Effector memory CD4-positive, alpha-beta T cell (primary cell): ENCODE measurements around the gene CREBL2.

Experiments
- DNase-seq, 3 donors: peaks; one replicate each; pipeline ENCODE4 v3.0.0-alpha.2; 2020
- H3K27ac ChIP-seq: 2 replicates; pipeline ENCODE4 v1.7.0; 2013; ENCODE audit warnings: mild to moderate bottlenecking, low read length, moderate library complexity; ENCODE audit not compliant: insufficient read depth, poor library complexity, severe bottlenecking
- H3K27me3 ChIP-seq: replicated peaks from 2 replicates; pipeline ENCODE4 v1.7.0; 2013; ENCODE audit warnings: mild to moderate bottlenecking, low read length; ENCODE audit not compliant: insufficient read depth, control insufficient read depth, poor library complexity, severe bottlenecking
- H3K36me3 ChIP-seq: 2 replicates; pipeline ENCODE4 v1.7.0; 2013; ENCODE audit warnings: mild to moderate bottlenecking, low read length, moderate library complexity; ENCODE audit not compliant: control insufficient read depth, insufficient read depth
- H3K4me1 ChIP-seq: 2 replicates; pipeline ENCODE4 v1.7.0; 2013; ENCODE audit warnings: low read length, mild to moderate bottlenecking; ENCODE audit not compliant: control insufficient read depth, insufficient read depth, poor library complexity, severe bottlenecking
- H3K4me3 ChIP-seq: 2 replicates; pipeline ENCODE4 v1.7.0; 2013; ENCODE audit warnings: low read length, low read depth, mild to moderate bottlenecking; ENCODE audit not compliant: insufficient read depth, poor library complexity, severe bottlenecking
- H3K9me3 ChIP-seq: 2 replicates; pipeline ENCODE4 v1.7.0; 2013; ENCODE audit warnings: mild to moderate bottlenecking, low read length, moderate library complexity; ENCODE audit not compliant: control insufficient read depth

CREBL2 gene

GRCh38 chr12:12684375-12685106, 72.9 kb downstream of the CREBL2 start:
- no peaks in the 10 kb centered on the region for H3K27me3 ChIP-seq
- no peak overlapping the region for H3K4me3 ChIP-seq
- no peaks in the 10 kb centered on the region for H3K4me1 ChIP-seq
- DNase-seq, result no peak
- no peaks in the 10 kb centered on the region for H3K36me3 ChIP-seq
- no peaks in the 10 kb centered on the region for H3K9me3 ChIP-seq
- H3K27ac ChIP-seq, result no peak overlapping the region

- H3K27ac ChIP-seq, result no peak overlapping the region
- no peaks in the 10 kb centered on the region for H3K4me1 ChIP-seq
- H3K27me3 ChIP-seq, result no peaks in the 10 kb centered on the region
- no peak overlapping the region for H3K4me3 ChIP-seq
- H3K36me3 ChIP-seq, result no peaks in the 10 kb centered on the region
- DNase-seq, result no peak
- H3K9me3 ChIP-seq, result no peaks in the 10 kb centered on the region
Observed at GRCh38 chr12:12685305-12685704, 73.6 kb downstream of the CREBL2 start.

- no peak overlapping the region for H3K27ac ChIP-seq
- no peak for DNase-seq
- H3K4me3 ChIP-seq, result no peak overlapping the region
- no peaks in the 10 kb centered on the region for H3K9me3 ChIP-seq
- no peaks in the 10 kb centered on the region for H3K36me3 ChIP-seq
- H3K4me1 ChIP-seq, result no peaks in the 10 kb centered on the region
- H3K27me3 ChIP-seq, result no peaks in the 10 kb centered on the region
Observed at GRCh38 chr12:12686472-12686871, 74.8 kb downstream of the CREBL2 start.

- Histone ChIP-seq H3K27ac (no peak overlapping the region), H3K4me1 (no peaks in the 10 kb centered on the region), H3K27me3 (no peaks in the 10 kb centered on the region), H3K36me3 (no peaks in the 10 kb centered on the region), H3K9me3 (no peaks in the 10 kb centered on the region), H3K4me3 (no peak overlapping the region)
- DNase-seq, result no peak
Observed at GRCh38 chr12:12686925-12687324, 75.2 kb downstream of the CREBL2 start.

GRCh38 chr12:12689647-12690300, 78.1 kb downstream of the CREBL2 start:
- Histone ChIP-seq H3K27ac (no peak overlapping the region), H3K36me3 (no peaks in the 10 kb centered on the region), H3K4me1 (no peaks in the 10 kb centered on the region), H3K9me3 (no peaks in the 10 kb centered on the region), H3K27me3 (no peaks in the 10 kb centered on the region), H3K4me3 (no peak overlapping the region)
- no peak for DNase-seq

- Histone ChIP-seq H3K4me3 (no peak overlapping the region), H3K36me3 (no peaks in the 10 kb centered on the region), H3K4me1 (peaks cover 5% of the 10 kb centered on the region), H3K27me3 (no peaks in the 10 kb centered on the region), H3K27ac (no peak overlapping the region), H3K9me3 (no peaks in the 10 kb centered on the region)
- DNase-seq, result no peak
Observed at GRCh38 chr12:12691549-12691948, 79.9 kb downstream of the CREBL2 start.

GRCh38 chr12:12693111-12693671, 81.5 kb downstream of the CREBL2 start:
- no peak for DNase-seq
- no peaks in the 10 kb centered on the region for H3K27me3 ChIP-seq
- H3K27ac ChIP-seq, result no peak overlapping the region

More at GRCh38 chr12:12693111-12693671, 81.5 kb downstream of the CREBL2 start:
- Histone ChIP-seq H3K4me3 (no peak overlapping the region), H3K36me3 (no peaks in the 10 kb centered on the region), H3K4me1 (peaks cover 5% of the 10 kb centered on the region), H3K9me3 (no peaks in the 10 kb centered on the region)
